Activated CD4-positive, CD25-positive, alpha-beta regulatory T cell treated with anti-CD3 and anti-CD28 coated beads, Interleukin-2, amount 50 U/mL, for 16 hours (primary cell): ENCODE measurements around the gene TWIST1.

Experiments
- DNase-seq: peaks from one replicate; pipeline ENCODE4 v3.0.0-alpha.2; 2020; ENCODE audit warnings: low read depth, low spot score

TWIST1 gene

DNA sequence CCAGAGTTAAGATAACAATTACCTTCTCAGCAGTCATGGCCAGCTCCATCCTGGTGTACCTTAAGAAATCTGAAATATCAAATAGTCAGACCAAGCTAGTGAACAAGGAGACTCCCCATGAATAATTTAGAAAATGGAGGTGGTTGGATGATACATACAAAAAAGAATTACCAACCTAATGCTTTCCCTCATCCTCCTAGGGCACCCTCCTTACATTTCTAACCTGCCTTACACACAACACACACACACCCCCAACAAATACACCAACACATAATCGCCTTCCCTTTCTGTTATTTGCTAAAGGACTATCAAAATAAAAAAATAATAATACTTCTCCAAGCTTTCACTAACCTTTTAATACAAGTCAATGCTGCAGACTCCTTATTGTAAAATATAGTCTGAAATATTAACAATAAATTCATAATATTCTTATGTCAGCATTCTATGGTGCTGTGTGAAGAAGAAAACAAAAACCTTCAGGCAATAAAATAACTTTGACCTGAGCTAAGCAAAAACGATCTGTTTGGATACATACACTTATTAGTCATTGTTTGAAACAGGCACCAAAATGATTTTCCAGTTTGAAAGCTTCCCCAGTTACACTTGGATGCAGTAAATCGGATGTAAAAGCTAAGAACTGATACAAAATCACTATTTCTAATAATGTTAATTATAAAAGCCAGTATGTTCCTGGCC lies 3.4 kb downstream of the TWIST1 start:
- no peak for DNase-seq

DNA sequence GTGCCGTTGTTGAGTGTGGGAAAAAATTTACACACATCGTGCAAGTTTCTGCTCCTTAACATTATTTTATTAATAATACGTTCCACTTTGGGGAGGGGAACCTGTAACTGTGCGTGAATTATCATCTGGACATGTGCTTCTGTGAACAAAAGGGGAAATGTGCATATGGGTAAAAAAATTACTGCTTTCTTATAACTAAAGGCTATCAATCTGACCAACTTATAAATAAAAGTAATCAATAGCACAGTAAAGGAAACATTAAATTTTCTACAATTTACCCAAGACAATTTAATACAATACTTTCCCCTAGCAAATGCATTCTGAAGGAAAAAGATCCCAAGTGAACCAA lies 4.5 kb downstream of the TWIST1 start:
- DNase-seq: no peak

DNA sequence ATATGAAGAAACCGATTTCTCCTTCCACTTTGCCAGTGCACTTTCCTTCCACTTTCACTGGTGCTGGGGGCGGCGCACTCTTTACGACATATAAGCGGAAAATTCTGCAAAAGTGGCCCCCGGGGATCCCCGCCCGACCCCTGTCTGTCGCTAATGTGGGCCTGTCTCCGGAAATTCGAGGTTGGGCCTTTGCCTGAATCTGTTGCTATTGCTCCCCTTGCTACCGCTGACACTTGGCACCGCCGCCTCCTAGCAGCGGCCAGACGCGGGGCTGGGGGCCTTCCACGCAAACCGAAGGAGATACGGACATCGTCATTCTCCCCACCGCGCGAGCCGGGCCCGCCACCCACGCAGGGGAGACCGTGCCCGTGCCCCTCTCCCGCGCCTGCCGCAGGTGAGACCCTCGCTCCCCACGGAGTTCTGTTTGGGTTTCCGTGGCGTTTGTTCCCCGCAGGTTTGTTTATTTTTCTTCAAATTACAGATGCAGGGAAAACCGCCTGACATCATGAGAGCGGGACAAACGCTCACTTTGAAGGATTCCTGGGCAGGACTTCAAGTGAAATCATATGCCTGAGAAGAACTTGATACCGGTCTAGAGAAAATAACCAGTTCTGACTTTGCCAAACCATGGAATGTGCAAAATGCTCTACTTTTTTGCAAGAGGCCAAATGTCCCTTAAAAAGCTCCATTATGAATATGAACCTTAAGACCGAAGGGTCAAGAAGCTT lies 5.0 kb downstream of the TWIST1 start:
- DNase-seq: no peak

DNA sequence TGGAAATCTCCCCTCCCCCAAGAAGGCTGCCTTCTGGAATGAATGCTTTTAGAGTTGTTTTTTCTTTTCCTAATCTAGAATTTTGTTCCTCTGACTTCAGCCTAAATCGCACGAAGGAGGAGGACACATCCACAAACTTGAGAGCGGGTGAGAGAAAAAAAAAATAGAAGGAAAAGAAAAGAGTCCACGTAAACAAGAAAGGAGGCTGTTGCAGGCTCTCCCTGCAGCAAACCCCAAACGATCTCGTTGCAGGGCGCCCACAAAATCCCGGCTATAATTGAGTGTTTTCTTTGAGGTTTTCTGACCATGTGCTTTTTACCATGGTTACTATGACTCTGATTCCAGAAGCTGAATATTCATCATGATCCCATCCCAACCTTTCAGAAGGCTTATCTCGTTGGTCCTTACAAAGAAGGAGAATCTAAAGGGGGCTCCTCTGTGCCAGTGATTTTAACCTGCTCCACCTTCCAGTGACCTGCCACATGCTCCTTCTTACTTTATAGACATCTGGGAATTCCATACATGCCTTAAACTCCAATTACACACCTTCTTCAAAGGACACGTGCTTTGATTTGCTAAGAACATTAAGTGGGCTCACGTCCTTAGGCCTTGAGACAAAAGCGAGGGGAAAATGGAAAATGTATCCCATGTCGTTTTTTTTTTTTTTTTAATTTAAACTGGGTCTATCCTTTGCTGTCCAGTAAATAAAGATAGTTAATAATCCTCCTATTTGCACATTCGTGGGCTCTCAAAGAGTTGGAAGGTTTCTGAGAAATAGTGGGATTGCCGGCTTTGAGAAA lies 5.8 kb downstream of the TWIST1 start:
- DNase-seq: no peak

DNA sequence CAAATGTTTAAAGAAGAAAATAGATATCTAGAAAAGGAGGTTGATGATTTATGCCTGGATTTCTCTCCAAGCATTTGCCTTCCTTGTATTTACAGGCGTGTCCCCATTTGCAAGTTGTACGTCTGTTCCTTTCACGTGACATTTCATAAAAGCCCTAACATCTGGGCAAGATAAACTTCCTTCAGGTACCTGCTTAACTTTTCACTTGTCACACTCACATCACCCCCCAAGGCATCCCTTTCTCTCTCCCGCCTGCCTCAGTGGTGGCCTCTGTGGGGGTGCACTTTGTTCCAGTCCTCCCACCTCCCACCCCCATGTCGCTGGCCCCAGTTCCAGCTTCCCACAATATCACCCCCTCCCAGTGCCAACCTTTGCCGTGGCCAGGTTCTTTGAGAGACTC lies 6.7 kb downstream of the TWIST1 start:
- no peak for DNase-seq

DNA sequence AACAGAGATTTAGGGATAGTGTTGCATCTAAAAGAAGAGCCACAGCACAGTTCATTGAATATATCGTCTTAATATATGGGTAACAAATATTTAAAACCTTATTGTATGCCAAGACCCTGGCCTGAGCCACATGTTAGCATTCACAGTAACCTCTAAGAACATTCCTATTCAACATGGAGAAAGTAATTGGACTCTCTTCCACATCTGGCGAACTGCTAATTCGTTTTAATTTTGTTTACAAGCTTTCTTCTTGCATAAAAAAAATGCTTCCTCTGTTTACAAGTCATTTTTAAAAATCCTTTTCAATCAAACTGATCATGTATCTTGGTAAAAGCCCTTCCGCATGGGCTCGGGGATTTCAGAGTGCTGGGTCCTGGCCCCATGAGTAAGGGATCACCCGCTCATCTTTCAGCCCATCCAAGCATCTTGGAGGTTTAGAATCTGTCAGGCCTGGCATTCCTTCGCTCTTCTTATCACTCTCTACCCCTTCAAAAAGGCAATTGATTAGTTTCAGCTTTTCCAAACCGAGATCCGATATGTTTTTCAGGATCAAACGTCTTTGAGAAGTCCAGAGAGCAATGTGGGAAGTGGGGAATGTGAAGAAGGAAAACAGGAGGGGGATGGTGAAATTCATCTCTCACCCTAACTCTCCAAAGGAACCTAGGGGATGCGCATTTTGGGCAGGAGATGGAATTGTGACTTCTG lies 7.3 kb downstream of the TWIST1 start:
- no peak for DNase-seq

DNA sequence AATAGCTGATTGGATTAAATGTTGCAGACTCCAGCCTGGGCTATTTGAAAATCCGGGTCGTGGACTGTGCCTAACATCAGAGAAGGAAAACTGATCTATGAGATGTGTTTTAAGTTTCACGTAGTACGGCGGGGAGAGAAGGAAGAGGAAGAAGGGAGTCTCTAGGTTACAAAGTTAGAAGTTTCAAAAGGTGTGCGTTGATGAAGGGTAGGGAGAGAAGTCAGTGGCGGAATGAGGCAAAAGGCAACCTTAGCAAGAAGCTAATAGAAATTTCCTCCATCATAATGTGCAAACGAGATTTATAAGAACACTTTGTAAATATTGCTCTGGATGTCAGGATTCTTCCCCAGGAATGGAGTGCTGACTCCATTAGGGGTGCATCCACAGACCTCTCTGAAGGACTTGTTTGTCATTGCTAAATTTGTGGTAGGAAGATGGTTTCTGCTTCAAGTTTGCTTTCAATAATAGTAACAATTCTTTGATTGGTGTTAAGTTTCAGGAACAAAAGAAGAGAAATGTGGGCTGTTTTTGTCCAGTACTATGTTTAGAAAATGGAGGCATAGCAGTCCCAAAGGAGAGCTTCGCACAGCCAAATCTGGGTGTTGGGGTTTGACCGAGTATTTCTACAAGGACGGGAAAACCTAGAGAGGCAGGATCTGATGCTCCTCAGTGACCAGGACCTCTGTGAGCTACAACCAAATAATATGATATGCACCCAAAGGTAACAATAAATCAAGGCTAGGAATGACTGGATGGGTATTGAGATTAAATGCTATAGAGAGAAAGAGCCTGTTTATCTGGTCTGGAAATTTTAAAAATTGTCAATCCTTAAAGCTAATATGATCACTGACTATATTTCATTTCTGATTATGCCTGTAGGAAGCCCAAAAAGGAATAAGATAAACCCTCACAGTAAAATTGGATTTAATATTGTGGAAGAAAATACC lies 8.2 kb downstream of the TWIST1 start:
- DNase-seq: no peak

DNA sequence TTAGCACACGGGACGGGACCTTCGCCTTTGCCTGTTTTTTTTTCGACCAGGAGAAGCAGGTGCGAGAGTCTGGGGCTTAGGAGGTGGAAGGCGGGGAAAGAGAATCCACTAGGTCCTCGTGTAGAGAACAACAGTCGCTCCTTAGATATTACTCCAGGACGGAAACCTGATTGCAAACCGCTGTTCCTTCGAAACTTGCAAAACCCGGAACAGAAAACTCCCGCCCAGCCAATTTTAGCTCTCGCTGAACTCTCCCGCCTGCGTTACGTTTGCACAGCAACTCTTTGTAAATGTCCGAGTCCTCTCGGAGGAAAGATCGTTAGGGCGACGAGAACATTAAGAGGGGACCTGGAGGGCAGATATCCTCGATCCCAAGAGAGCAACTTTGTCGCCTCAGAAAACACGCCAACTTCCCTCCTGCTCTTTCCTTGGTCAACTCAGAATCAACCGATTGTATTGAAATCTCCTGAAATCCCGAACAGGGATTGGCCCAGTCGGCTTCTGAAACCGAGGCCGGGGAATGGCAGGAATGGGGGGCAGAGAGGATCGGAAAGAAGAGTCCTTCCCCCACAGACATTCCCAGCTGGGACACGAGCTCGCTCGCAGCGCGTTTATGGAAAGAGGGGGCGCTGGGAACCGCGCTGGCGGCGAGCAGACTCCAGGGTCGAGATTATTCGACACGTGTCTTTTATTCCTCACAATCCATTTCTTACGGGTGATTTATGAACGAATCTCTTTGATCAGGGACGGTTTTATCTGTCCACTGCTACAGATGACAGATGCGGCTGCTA lies 9.9 kb downstream of the TWIST1 start:
- no peak for DNase-seq

DNA sequence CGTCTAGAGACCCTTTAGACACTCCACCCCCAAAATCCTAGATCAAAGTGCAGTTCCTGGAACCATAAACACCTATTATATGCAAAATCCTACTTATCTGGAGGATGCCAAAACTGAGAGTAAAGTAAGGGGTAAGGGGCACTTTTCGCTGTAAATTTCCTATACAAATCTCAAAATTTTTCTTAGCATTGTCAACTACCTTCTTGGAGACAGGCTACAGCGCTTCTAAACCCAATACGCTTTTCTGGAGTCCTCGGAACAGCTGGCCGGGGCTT lies 10.4 kb downstream of the TWIST1 start:
- DNase-seq: no peak

DNA sequence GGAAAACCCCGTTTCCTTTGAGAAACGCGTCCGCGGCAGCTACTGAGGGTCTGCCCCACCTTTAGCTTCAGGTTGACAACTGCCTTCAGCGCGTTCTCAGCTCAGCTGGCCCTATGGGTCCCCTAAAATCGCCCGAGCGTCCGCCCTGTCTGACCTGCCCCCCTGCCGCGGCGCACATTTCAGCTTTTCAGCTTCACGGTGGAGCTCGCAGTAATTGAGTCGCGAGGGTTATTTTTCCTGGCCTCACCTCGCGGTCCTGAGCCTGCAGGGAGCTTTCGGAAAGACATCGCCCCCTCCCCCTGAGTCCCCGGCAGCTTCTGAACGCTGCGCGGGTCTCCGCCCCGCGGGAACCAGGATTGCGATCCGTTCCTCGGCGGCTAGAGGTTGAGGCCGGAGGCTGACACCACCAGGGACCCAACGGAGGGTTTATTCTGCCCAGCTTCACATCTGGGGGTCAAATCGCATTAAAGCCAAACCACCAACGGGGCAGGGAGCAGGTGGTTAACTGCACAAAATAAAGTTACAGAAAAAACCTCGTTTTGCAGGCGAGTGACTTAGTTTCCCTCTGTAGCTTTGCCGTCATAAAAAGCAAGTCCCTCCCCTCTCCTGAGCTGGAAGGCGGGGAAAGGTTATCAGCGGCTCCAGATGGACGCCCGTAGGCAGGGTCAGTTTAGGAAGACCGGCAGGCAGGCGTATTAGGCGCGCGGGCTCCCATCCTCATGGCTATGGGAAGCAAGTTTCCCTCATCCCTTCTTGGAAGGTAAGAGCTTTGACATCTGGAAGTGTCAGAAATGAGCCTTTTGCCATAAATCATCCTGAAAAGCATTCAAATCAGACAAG lies 11.0 kb downstream of the TWIST1 start:
- DNase-seq: no peak

DNA sequence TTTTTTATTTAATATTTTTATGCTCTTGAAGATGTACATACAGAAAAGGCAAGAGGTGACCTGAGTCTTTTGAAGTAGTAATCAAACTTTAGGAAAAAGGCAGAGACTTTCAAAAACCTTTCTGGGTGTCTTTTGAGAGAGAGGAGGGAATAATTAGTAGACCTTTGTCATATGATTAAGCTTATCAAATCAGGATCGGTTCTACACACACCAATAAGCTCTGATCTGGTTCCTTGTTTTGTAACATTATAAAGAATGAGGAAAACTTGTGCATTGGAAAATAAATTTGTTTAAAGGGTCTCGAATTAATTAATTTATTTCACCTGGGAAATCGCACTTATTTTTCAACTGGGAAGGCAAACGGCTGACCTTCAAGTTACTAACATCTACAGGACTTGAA lies 11.9 kb downstream of the TWIST1 start:
- DNase-seq: no peak

DNA sequence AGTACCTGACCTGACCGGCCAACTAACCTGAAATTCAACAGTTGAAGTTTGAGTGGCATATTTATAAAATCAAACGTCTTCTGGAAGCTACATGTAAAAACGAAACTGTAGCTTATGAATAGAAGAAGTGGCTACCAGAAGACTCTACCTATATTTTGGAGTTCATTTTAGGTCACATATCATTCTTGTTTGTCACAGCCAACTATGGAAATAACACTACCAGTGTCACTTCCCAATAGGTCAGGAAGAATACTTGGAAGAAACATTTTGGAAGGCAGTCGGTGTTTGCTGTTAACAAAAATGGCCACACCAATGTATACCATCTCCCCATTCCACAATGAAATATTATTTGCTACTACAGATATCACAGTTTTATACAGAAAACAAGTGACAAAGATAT lies 12.6 kb downstream of the TWIST1 start:
- DNase-seq: no peak

DNA sequence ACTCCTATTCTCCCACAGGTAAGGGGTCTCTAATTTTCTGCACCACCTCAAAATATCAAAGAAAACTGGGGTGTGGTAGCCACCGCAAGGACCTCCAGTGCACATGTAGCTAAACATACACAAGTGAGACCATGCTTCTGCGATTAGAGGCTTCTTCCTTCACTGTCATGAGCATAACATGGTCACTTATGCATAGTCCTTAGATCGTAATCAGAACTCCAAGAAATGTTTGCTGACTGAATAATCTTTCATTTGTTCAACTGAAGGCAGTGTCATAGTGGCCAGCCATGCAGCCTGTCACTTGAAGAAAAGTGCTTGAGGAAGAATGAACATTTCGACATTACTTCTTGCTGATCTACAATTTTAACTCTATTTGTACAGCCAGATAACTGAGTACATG lies 14.6 kb downstream of the TWIST1 start:
- no peak for DNase-seq

DNA sequence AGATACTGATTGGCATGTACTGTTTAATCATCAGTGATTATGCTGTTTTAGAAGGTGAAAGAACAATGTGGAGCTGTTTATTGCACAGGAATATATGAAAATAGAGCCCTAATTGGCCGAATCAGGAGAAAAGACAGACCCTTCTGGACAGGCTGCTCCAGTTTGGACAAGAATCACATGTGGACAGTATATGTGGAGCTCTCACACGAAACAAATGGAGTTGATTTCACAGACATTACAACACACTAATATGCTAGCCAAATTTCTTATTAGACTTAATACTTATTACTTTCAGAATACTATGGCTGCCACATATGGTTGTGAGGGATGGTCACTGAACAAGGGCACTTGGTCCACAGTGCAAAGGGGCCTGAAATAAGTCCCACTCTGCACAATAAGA lies 15.5 kb downstream of the TWIST1 start:
- no peak for DNase-seq

DNA sequence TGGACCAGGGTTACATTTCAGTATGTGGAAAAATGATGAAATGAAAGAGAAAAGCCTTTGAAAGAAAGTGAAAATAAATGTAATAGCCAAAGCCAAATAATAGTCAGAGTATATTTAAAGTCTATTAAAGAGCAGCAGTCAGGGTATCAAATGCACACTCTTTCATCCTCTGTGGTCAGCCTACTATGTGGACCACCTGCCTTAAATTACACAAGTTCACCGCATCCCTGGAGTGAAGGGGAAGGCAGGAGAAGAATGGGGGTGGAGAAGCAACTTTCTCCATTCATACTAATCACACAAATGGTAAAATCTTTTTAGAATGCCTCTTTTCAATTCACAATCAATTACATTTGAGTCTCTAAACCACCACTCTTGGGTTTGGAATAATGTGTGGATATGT lies 16.0 kb downstream of the TWIST1 start:
- DNase-seq: no peak

DNA sequence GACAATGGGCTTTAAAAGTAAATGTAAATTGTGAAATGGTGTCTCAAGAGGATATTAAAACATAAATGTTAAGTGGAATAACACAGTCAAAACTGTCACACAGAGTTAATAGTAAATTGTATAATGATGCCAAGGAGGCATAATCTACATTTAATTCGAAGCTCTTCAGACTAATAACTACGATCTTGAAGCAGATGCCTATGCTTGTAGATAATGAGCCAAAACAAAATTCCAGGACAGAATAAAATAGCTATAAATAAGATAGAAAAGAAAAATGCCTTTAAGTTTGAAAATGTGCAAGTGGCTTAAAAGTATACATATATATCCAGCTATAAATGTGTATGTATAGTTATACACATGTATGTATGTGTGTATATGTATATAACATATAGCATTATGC lies 17.5 kb downstream of the TWIST1 start:
- no peak for DNase-seq

DNA sequence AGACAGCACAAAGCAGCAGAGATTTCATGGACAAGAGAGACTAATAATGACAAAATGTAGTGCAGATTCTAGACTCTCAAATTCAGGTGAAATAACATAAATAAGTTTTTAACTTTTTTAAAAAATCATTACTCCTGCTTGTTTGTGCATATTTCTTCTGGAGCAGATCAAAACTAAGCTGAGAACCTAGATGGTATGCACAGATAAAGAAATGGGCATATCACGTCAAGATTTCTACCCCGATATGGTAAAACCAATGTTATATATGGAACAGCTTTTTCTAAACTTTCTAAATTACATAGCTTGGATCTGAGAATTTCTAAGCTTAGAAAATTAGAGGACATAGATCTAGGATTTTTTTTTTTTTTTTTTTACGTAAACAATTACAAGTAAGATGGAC lies 18.2 kb downstream of the TWIST1 start:
- no peak for DNase-seq

DNA sequence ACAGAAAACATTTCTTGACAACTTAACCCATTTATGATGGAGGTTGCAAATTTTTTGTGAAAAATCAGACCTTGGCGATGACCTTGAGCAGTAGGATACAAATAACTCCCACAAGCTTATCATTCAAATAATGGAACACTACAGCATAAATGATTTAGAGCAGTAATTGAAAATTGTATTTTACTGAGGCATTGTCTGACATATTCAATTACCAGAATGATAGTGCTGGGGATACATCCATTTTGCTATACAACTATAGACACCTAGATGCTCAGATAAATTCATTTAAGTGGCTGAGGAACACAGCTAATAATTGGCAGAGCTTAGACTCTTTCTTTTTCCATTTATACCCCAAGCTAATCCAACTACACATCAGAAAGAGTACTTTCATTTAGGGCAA lies 18.9 kb downstream of the TWIST1 start:
- no peak for DNase-seq

DNA sequence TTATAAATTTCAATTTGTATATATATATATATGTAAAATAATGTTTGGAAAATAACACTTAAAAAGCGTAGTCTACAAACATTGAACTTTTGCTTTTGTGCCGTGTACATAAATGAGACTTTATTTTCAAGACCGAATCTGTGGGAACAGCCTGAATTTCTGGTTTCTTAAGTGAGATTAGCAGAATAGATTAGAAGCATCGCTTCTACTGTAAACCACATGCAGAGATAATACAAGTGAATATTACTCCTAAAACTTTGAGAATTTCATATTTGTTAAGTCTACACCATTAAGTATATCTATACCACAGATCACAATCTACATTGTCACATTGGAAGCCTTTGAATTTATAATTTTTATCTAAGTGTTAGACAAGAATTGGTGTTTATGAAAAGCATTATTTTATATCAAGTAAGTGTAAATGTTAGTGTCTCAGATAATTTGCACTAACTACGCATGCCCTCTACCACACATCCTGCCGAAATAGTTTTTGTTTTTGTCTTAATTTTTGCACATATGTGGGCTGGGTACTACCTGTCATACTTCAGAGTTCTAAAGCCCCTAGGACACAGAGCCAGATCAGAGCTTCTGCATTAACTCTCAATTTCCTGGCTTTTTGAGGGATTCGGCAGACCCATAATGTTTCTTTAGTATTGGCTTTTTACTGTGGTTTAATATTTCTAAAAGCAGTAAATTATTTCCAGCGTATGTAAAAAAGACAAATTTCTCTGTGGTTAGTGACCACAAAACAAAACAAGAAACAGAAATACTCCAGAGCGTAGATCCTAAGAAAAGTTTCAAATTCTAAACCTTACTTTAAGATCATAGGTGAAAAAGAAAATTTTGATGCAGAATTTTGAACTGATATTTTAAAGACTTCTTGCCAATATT lies 20.0 kb downstream of the TWIST1 start:
- DNase-seq: no peak
